ENCODE results near the gene CALML5.

GRCh38 chr10:5478694-5479305, 20.6 kb downstream of the CALML5 start:
- TF ChIP-seq CTCF (IDR thresholded peaks at IDR 0.05; ENCODE audit: low read depth, low read length) (no peak), EZH2phosphoT487 (IDR thresholded peaks at IDR 0.05; ENCODE audit: low read depth) (no peak)
